Caki2 (cell line): ENCODE data around the gene IQSEC1. TPM values are rescaled to one million over a fixed set of nuclear protein-coding genes. Genes with fewer than 3 reads are reported as not detected.
"Not testable (repeated sequence)": the region's sequence is repeated elsewhere in the genome, so short reads cannot be mapped to it uniquely, and the experiment has no call there.

ENCODE experiments used
- DNase-seq: peaks from one replicate; pipeline ENCODE4 v3.0.0-alpha.2; 2015; ENCODE audit warnings: low read depth
- in situ Hi-C: cut with HindIII; loops from 2 replicates; pipeline ENCODE4 v1.10.0; 2016; ENCODE audit warnings: low sequenced_read_pairs, low pct_unique_long_range_greater_than_20kb, mixed read lengths
- total RNA-seq: library from RNA; depleted of rRNA; stranded (reverse); fragments of >200 nt; shearing (Covaris generic); gene quantifications from 2 replicates; pipeline ENCODE4 v1.2.3, GENCODE V29; 2014; ENCODE audit warnings: low replicate concordance

IQSEC1 gene
- total RNA-seq, 1 experiment from 2014 or later: 3.2 TPM

- DNase-seq: no peak
- in situ Hi-C loops: no loop called here
Observed at GRCh38 chr3:12893852-12894251, 179.4 kb downstream of the IQSEC1 start.

- peak; percentile 14 for DNase-seq
- in situ Hi-C loops: no loop called here
Observed at GRCh38 chr3:12893247-12893646, 180.0 kb downstream of the IQSEC1 start.

GRCh38 chr3:12892840-12893189, 180.4 kb downstream of the IQSEC1 start:
- DNase-seq: no peak
- in situ Hi-C loops: no loop called here

GRCh38 chr3:12891985-12892839, 181.0 kb downstream of the IQSEC1 start:
- DNase-seq: peak; percentile 47
- in situ Hi-C loops: no loop called here

GRCh38 chr3:12891391-12891984, 181.7 kb downstream of the IQSEC1 start:
- in situ Hi-C loops: no loop called here
- DNase-seq: no peak

GRCh38 chr3:12890610-12891390, 182.4 kb downstream of the IQSEC1 start:
- in situ Hi-C loops: no loop called here
- DNase-seq: no peak

- in situ Hi-C loops: no loop called here
Observed at GRCh38 chr3:12886736-12887135, 186.5 kb downstream of the IQSEC1 start.

GRCh38 chr3:12886106-12886679, 187.0 kb downstream of the IQSEC1 start:
- in situ Hi-C loops: no loop called here
- DNase-seq: no peak

More at GRCh38 chr3:12886736-12887135, 186.5 kb downstream of the IQSEC1 start:
- no peak for DNase-seq

GRCh38 chr3:12885583-12885930, 187.7 kb downstream of the IQSEC1 start:
- in situ Hi-C loops: no loop called here
- no peak for DNase-seq

- in situ Hi-C loops: no loop called here
- DNase-seq: no peak
Observed at GRCh38 chr3:12884790-12885582, 188.2 kb downstream of the IQSEC1 start.

GRCh38 chr3:12884186-12884680, 189.0 kb downstream of the IQSEC1 start:
- DNase-seq: no peak
- in situ Hi-C loops: no loop called here

- no peak for DNase-seq
- in situ Hi-C loops: no loop called here
Observed at GRCh38 chr3:12882336-12883310, 190.6 kb downstream of the IQSEC1 start.

- DNase-seq, in situ Hi-C loops: not testable (repeated sequence)
Observed at GRCh38 chr3:12881858-12882257, 191.4 kb downstream of the IQSEC1 start.

GRCh38 chr3:12879191-12879815, 193.9 kb downstream of the IQSEC1 start:
- in situ Hi-C loops: no loop called here

GRCh38 chr3:12878758-12879157, 194.5 kb downstream of the IQSEC1 start:
- DNase-seq, in situ Hi-C loops: not testable (repeated sequence)

More at GRCh38 chr3:12879191-12879815, 193.9 kb downstream of the IQSEC1 start:
- DNase-seq: no peak

- no peak for DNase-seq
- in situ Hi-C loops: no loop called here
Observed at GRCh38 chr3:12878141-12878574, 195.1 kb downstream of the IQSEC1 start.
